Transverse colon (tissue), 4 donors: ENCODE results near the gene CYP2E1.

Source experiments
- EP300 ChIP-seq: sonication (generic); formaldehyde crosslinking; IDR thresholded peaks from one replicate; pipeline ENCODE4 v1.6.1; 2017; ENCODE audit warnings: antibody characterized with exemption, low read depth
- POLR2A ChIP-seq: fragments of 450-650 bp; IDR thresholded peaks from one replicate; pipeline ENCODE4 v1.6.1; 2016; ENCODE audit warnings: antibody characterized with exemption, mild to moderate bottlenecking, moderate library complexity
- POLR2AphosphoS5 ChIP-seq, 3 donors: sonication (generic); formaldehyde crosslinking; IDR thresholded peaks; one replicate each; pipeline ENCODE4 v1.6.1; 2016; ENCODE audit warnings: antibody characterized with exemption in 3 of 3
- TF ChIP-seq, protein P1 (sequence below), 5 experiments: fragments of 200-600 bp in 3 of 5; fragments of 450-650 bp in 2 of 5; sonication (generic) in 3 of 5; IDR thresholded peaks; 1 replicate in 2 of 5; 2 replicates in 3 of 5; pipeline ENCODE4 v1.5.1; 2016 to 2017; ENCODE audit warnings: antibody characterized with exemption in 5 of 5, inconsistent platforms in 3 of 5, mild to moderate bottlenecking in 2 of 5, moderate library complexity in 1 of 5

DNA sequence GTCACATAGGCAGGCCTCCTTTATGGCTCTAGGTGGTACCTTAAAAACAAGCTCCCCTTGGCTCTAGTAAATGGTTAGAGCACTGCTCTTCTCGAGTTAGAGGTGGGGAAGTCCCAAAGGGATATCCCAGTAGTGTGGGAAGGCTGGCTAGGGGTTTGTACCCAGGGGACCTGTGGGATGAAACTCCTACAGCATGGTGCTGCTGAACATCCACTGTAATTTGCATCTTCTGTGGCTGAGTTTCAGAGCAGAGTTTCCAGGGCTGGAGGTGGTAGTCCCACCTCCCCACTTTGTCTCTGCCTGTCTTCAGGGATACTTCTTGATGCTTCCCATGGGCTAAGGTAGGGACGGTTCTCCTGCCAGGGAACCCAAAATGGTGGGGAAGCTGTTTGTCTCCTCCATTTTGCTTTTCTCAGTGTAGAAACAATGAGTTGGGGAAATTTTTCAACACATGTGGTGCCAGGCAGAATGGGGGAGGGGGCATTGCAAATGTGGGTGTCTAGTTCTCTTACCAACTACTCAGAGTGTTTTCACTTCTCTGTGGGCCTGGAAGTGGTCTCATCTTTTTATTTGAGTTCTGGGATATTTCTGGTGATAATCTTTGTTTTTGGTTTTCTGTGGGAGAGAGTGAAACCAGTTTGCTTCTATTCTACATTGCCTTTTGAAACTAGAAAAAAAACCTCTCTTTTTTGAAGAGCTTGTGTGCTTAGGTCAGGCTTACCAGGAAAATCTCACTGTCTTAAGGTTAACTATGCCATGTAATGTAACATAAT, 37.2 kb upstream of the CYP2E1 start:
- TF ChIP-seq POLR2AphosphoS5 (IDR thresholded peaks at IDR 0.05) (no peak), POLR2A (no peak), EP300 (no peak)
- TF ChIP-seq, protein P1, sequence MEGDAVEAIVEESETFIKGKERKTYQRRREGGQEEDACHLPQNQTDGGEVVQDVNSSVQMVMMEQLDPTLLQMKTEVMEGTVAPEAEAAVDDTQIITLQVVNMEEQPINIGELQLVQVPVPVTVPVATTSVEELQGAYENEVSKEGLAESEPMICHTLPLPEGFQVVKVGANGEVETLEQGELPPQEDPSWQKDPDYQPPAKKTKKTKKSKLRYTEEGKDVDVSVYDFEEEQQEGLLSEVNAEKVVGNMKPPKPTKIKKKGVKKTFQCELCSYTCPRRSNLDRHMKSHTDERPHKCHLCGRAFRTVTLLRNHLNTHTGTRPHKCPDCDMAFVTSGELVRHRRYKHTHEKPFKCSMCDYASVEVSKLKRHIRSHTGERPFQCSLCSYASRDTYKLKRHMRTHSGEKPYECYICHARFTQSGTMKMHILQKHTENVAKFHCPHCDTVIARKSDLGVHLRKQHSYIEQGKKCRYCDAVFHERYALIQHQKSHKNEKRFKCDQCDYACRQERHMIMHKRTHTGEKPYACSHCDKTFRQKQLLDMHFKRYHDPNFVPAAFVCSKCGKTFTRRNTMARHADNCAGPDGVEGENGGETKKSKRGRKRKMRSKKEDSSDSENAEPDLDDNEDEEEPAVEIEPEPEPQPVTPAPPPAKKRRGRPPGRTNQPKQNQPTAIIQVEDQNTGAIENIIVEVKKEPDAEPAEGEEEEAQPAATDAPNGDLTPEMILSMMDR (IDR thresholded peaks at IDR 0.05) = no peak
